ENCODE results near the gene PCGF5.
"Not testable (repeated sequence)": the region's sequence is repeated elsewhere in the genome, so short reads cannot be mapped to it uniquely, and the experiment has no call there.

PCGF5 gene

GRCh38 chr10:91311601-91312381 is 91.3 kb downstream of the PCGF5 start:
- TF ChIP-seq POLR2A (IDR thresholded peaks at IDR 0.05; ENCODE audit: low read length) (no peak), GATA1 (IDR thresholded peaks at IDR 0.05; ENCODE audit: low read depth, low read length) (no peak)
- DNase-seq = peak; percentile 49

DNA sequence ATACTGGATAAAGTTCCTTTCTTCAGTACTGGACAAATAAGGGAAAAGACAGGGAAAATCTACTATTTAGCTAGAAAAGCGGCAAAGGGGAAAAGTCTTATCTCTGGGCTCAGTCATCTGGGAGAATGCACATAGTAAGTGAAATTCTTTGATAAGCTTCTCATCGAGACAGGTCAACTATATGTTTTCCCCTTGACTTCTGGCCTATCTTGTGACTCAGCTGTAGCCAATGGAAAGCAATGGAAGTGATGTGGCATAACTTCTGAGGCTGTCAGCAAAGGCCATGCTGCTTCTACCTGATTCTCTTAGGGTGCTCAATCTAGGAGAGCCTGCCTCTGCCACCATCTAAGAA is 91.9 kb downstream of the PCGF5 start:
- DNase-seq = peak; percentile 59 to 67
- TF ChIP-seq POLR2A (IDR thresholded peaks at IDR 0.05; ENCODE audit: low read length) = no peak

DNA sequence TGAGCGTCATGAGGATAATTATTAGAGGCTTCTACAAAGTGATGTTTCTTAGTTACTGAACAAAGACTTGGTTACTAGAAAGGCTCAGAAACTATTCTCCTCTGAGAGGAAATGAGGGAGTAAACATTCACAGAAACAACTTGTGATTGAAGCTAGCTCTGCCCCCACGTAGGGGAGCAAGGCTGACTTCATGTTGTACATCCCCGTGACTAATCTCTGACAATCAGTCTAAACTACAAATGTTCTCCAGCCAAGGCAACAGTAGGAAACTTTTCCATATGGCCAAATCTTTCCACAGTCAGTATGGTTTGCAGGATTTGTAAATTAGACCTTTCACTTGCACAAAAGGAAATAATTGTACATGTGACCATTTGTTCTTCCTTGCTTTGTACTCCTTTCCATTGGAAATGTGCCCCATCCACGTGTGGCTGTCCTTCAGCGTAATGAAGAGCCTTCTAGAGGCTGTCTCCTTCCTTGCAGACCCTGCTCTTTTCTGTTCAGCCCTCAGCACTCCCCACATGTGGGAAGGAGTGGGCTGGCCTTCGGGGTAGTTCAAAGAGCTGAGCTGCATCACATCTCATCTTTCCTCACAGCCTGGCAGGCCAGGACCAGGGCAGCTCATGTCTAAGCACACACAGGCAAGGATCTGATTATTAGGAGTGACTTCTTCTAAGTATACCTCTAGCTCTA is 93.5 kb downstream of the PCGF5 start:
- DNase-seq = no peak
- TF ChIP-seq GATA1 (IDR thresholded peaks at IDR 0.05; ENCODE audit: low read depth, low read length) (no peak), POLR2A (IDR thresholded peaks at IDR 0.05; ENCODE audit: low read length) (no peak)

DNA sequence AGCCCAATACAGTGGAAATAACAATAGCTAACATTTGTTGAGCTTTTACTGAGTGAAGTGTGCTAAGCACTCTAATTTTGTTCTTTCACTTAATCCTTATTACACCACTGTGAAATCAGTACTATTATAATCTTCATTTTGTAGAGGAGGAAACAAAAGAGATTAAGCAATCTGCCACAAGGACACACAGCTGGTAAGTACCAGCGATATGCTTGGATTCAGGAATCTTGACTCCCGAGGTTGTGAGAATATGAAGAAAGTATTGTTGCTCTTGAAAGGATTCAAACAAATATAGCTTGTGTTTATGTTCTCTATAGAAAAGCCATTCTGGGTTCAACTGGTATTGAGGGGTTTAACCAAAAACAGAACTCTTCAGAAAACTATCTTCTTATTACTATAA is 96.0 kb downstream of the PCGF5 start:
- no peak for DNase-seq
- TF ChIP-seq POLR2A (IDR thresholded peaks at IDR 0.05; ENCODE audit: low read length) (no peak), GATA1 (IDR thresholded peaks at IDR 0.05; ENCODE audit: low read depth, low read length) (no peak)

DNA sequence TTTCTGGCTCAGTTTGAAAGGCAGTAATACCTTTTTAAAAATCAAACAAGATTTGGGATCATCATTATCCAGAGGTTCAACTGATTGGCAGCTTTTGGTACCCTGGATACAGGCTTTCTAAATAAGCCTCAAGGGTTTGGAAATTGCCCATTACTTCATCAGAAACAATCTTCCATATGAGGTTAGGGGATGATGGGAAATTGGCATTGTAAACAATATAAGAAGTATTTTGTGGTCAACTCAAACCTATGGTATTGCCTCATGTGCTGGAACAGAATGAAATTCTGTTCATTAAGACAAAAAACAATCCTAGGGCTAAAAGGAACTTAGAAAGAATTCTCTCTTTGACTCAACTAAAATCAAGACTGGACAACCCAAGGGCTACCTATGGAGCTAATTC is 97.1 kb downstream of the PCGF5 start:
- TF ChIP-seq POLR2A (IDR thresholded peaks at IDR 0.05; ENCODE audit: low read length) = no peak
- no peak for TF ChIP-seq GATA1 (IDR thresholded peaks at IDR 0.05; ENCODE audit: low read depth, low read length)
- DNase-seq = no peak

- TF ChIP-seq POLR2A (IDR thresholded peaks at IDR 0.05; ENCODE audit: low read length) (no peak), GATA1 (IDR thresholded peaks at IDR 0.05; ENCODE audit: low read depth, low read length) (no peak)
- no peak for DNase-seq
Observed at GRCh38 chr10:91319336-91319735, 98.9 kb downstream of the PCGF5 start.

GRCh38 chr10:91323293-91323905 is 102.9 kb downstream of the PCGF5 start:
- DNase-seq = not testable (repeated sequence)

DNA sequence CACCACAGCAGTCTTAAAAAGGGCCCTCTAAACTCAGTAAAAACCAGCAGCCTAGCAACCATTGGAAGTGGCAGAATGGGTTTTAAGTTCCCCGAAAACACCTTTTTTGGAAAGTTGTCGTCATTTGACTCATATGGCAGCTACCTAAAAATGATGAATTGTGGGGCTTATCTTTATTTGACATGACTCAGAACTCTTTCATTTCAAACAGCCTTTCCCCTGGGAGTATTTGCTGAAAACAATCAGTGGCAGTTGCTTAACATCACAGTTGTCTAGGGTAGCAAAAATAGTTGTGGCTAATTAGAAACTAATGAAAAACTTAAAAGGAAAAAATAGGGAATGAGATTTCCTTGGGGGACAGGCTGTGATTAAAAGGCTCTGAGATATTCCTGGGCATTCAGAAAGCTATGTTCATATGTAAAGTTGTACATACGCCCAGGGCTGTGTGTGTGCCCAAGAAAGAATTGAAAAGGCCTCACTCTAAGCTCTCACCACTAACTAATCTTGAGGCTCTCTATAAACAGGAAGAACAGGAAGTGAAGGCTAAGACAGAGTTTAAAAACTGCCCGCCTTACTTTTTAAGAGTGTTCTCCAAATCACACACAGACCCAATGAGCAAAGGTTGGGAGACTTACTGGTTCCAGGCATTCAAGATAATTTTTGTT is 108.0 kb downstream of the PCGF5 start:
- no peak for DNase-seq
- TF ChIP-seq GATA1 (IDR thresholded peaks at IDR 0.05; ENCODE audit: low read depth, low read length) = no peak
- TF ChIP-seq POLR2A (IDR thresholded peaks at IDR 0.05; ENCODE audit: low read length) = no peak
